Cardiac fibroblast (primary cell): ENCODE results near the gene DNMBP.
A peak's percentile ranks its signal among the peaks of the same experiment; 100 is the strongest.

ENCODE experiments used
- DNase-seq, 2 donors: peaks; one replicate each; pipeline versions ENCODE4 v3.0.0 to v3.0.0-alpha.2; 2010; ENCODE audit warnings: low read depth in 2 of 2
- H3K4me3 ChIP-seq, 2 donors: replicated peaks in 1 of 2; 1 replicate in 1 of 2; 2 replicates in 1 of 2; pipeline ENCODE4 v1.5.1; 2011; ENCODE audit warnings: low read depth in 2 of 2, low read length in 2 of 2, mild to moderate bottlenecking in 2 of 2, moderate library complexity in 1 of 2
- TF ChIP-seq, protein P1 (sequence below): IDR thresholded peaks from one replicate; pipeline ENCODE4 v1.5.1; 2011; ENCODE audit warnings: low read depth, mild to moderate bottlenecking, low read length, inconsistent platforms

Gene DNMBP

DNA sequence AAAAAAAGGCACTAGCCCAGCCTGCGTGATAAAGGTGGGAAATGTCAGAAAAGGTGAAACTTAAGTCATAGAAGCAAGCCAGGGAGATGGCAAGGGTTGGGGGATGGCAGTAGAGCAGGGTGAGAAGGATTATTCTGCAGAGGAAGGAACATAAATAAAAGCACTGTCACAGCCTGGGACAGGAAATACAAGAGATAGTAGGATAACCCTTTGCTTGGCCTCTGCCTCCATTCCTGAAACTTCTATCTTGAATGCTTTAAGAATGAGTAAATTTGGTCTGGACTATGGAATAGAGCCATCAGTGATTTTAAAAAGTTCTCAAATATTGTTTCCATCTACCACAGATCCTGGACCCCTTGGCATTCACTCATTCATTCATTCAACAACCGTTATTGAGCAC, 177.3 kb downstream of the DNMBP start:
- H3K4me3 ChIP-seq = no peak overlapping the region
- DNase-seq = no peak
- TF ChIP-seq, protein P1, sequence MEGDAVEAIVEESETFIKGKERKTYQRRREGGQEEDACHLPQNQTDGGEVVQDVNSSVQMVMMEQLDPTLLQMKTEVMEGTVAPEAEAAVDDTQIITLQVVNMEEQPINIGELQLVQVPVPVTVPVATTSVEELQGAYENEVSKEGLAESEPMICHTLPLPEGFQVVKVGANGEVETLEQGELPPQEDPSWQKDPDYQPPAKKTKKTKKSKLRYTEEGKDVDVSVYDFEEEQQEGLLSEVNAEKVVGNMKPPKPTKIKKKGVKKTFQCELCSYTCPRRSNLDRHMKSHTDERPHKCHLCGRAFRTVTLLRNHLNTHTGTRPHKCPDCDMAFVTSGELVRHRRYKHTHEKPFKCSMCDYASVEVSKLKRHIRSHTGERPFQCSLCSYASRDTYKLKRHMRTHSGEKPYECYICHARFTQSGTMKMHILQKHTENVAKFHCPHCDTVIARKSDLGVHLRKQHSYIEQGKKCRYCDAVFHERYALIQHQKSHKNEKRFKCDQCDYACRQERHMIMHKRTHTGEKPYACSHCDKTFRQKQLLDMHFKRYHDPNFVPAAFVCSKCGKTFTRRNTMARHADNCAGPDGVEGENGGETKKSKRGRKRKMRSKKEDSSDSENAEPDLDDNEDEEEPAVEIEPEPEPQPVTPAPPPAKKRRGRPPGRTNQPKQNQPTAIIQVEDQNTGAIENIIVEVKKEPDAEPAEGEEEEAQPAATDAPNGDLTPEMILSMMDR = no peak

- no peak for DNase-seq
- H3K4me3 ChIP-seq = no peak overlapping the region
- TF ChIP-seq, protein P1 = no peak
Measured at GRCh38 chr10:99828464-99828863, 181.3 kb downstream of the DNMBP start.

DNA sequence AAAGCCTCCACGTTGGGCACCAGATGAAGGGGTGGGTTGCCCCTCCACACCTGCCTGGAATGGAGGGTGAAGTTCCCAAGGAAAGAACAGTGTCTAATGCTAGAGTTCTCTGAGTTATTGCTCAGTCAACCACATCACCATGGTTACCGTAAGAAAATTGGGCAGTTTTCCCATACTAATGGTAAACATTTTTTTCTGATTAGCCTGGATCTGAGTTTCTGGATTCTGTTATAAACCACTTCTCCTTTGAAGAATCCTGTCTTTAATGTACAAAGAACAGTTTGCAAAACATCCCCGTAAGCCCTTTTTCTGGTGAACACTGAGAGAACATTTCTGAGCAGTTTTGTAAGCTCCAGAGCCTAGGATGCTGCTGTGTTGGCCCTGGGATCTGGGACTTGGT, 181.8 kb downstream of the DNMBP start:
- TF ChIP-seq, protein P1 = no peak
- no peak overlapping the region for H3K4me3 ChIP-seq
- peak; percentile 44 for DNase-seq
